K562 (cell line): ENCODE results near the gene NOM1. TPM values are rescaled to one million over a fixed set of nuclear protein-coding genes. Genes with fewer than 3 reads are reported as not detected.

Experiments
- ATF1 ChIP-seq, 2 experiments: fragments of 450-650 bp in 1 of 2; IDR thresholded peaks; 2 replicates each; pipeline ENCODE4 v1.6.1; 2016; ENCODE audit warnings: missing compliant biosample characterization in 1 of 2, missing genetic modification characterization in 1 of 2
- BRD4 ChIP-seq: fragments of 200-600 bp; sonication (generic); IDR thresholded peaks from 2 replicates; pipeline ENCODE4 v1.6.1; 2017; ENCODE audit warnings: inconsistent platforms
- BRD9 ChIP-seq: fragments of 450-650 bp; IDR thresholded peaks from 2 replicates; pipeline ENCODE4 v1.6.1; 2018; ENCODE audit warnings: low read depth; ENCODE audit not compliant: partially characterized antibody
- CSDE1 ChIP-seq, 2 experiments: fragments of 450-650 bp; IDR thresholded peaks; 2 replicates each; pipeline ENCODE4 v1.6.1; 2016; ENCODE audit warnings: mild to moderate bottlenecking in 1 of 2
- DDX20 ChIP-seq: fragments of 450-650 bp; IDR thresholded peaks from 2 replicates; pipeline ENCODE4 v1.6.1; 2016; ENCODE audit warnings: missing genetic modification characterization, low read depth, mild to moderate bottlenecking, missing compliant biosample characterization, moderate library complexity
- EP300 ChIP-seq: IDR thresholded peaks from 2 replicates; pipeline ENCODE4 v1.6.1; 2012; ENCODE audit warnings: low read length, improper control_type of control experiment
- HDAC2 ChIP-seq: fragments of 450-650 bp; IDR thresholded peaks from 2 replicates; pipeline ENCODE4 v1.6.1; 2016; ENCODE audit warnings: mild to moderate bottlenecking
- HLTF ChIP-seq: fragments of 450-650 bp; IDR thresholded peaks from 2 replicates; pipeline ENCODE4 v1.6.1; 2016
- KDM5B ChIP-seq: fragments of 200-600 bp; sonication (generic); IDR thresholded peaks from 2 replicates; pipeline ENCODE4 v1.6.1; 2012; ENCODE audit warnings: low read depth, mild to moderate bottlenecking, moderate library complexity, low read length, control low read depth, inconsistent platforms; ENCODE audit not compliant: insufficient replicate concordance
- NCOA1 ChIP-seq: fragments of 450-650 bp; IDR thresholded peaks from 2 replicates; pipeline ENCODE4 v1.6.1; 2016; ENCODE audit warnings: low read depth
- NCOA2 ChIP-seq, 2 experiments: fragments of 450-650 bp; IDR thresholded peaks; 2 replicates each; pipeline ENCODE4 v1.6.1; 2018; ENCODE audit warnings: mild to moderate bottlenecking in 2 of 2, moderate library complexity in 1 of 2; ENCODE audit not compliant: partially characterized antibody in 2 of 2
- NR2C1 ChIP-seq, 2 experiments: fragments of 450-650 bp; IDR thresholded peaks; 2 replicates each; pipeline ENCODE4 v1.6.1; 2017; ENCODE audit warnings: mild to moderate bottlenecking in 2 of 2, antibody characterized with exemption in 1 of 2, inconsistent platforms in 1 of 2, missing compliant biosample characterization in 1 of 2, missing genetic modification characterization in 1 of 2
- PHF8 ChIP-seq: fragments of 200-600 bp; sonication (generic); IDR thresholded peaks from 2 replicates; pipeline ENCODE4 v1.6.1; 2012; ENCODE audit warnings: mixed run types, mild to moderate bottlenecking, inconsistent platforms, low read length, moderate library complexity, borderline replicate concordance
- SETDB1 ChIP-seq: IDR thresholded peaks from one replicate; pipeline ENCODE4 v1.6.1; 2012; ENCODE audit warnings: low read length, control low read depth, inconsistent platforms
- SLC30A9 ChIP-seq: fragments of 250-450 bp; sonication (Bioruptor Pico); IDR thresholded peaks from 2 replicates; pipeline ENCODE4 v1.8.0; 2022; ENCODE audit warnings: mild to moderate bottlenecking, moderate library complexity
- SRSF7 ChIP-seq: fragments of 200-400 bp; formaldehyde crosslinking; optimal IDR thresholded peaks from 2 replicates; pipeline ENCODE3; 2017; ENCODE audit warnings: mild to moderate bottlenecking, low read depth, low read length
- TAF15 ChIP-seq: fragments of 200-400 bp; formaldehyde crosslinking; IDR thresholded peaks from 2 replicates; pipeline ENCODE4 v1.6.1; 2017; ENCODE audit warnings: mild to moderate bottlenecking, low read depth, low read length, moderate library complexity
- ZC3H8 ChIP-seq: fragments of 450-650 bp; IDR thresholded peaks from 2 replicates; pipeline ENCODE4 v1.6.1; 2017
- ZNF174 ChIP-seq: fragments of 250-450 bp; sonication (Bioruptor Pico); IDR thresholded peaks from 2 replicates; pipeline ENCODE4 v1.4.0; 2020; ENCODE audit warnings: mild to moderate bottlenecking
- ZNF347 ChIP-seq: fragments of 450-650 bp; formaldehyde crosslinking; IDR thresholded peaks from 2 replicates; pipeline ENCODE4 v1.4.0; 2020; ENCODE audit warnings: low read depth, mild to moderate bottlenecking, moderate library complexity
- ZNF79 ChIP-seq: fragments of 250-450 bp; sonication (Bioruptor Pico); IDR thresholded peaks from 2 replicates; pipeline ENCODE4 v1.4.0; 2020; ENCODE audit warnings: low read depth, mild to moderate bottlenecking, moderate library complexity
- polyA plus RNA-seq, 8 experiments: library from polyadenylated mRNA; depleted of rRNA in 4 of 8; stranded (reverse) in 5 of 8; unstranded in 3 of 8; fragments of >200 nt; fragmentation: Nextera tagmentation in 2 of 8; fragmentation: Illumina TruSeq in 1 of 8; extraction: Ambion mirVana in 2 of 8; extraction: Trizol in 1 of 8; gene quantifications; 2 replicates each; pipeline versions ENCODE4 v1.2.1 to v1.2.3, GENCODE V29; 2011 to 2014; ENCODE audit warnings: inconsistent platforms in 1 of 8, missing spikeins in 1 of 8
- total RNA-seq, 7 experiments: library from RNA; depleted of rRNA in 6 of 7; stranded (reverse); fragments of >200 nt in 6 of 7; fragmentation: Illumina TruSeq in 2 of 7; extraction: Trizol in 2 of 7; gene quantifications; 2 replicates each; pipeline versions ENCODE4 v1.2.1 to v1.2.3, GENCODE V29; 2011 to 2021; ENCODE audit warnings: low replicate concordance in 1 of 7
- TF ChIP-seq, protein P1 (sequence below): sonication (generic); formaldehyde crosslinking; IDR thresholded peaks from 2 replicates; pipeline ENCODE4 v1.8.0; 2023; ENCODE audit warnings: missing genetic modification reagents, mild to moderate bottlenecking, borderline replicate concordance
- TF ChIP-seq, protein P2 (sequence below): fragments of 250-450 bp; sonication (Bioruptor Pico); IDR thresholded peaks from 2 replicates; pipeline ENCODE4 v1.8.0; 2021; ENCODE audit warnings: borderline replicate concordance, mild to moderate bottlenecking, moderate library complexity; ENCODE audit not compliant: poor library complexity, severe bottlenecking

Gene NOM1
- total and polyA plus RNA-seq, 9 of the 15 experiments (the other 6 are each of a cell fraction or from before 2014, with no cell fraction given), result 6.8 to 47.3 (median 37.4) TPM

GRCh38 chr7:156998988-156999957 is 49.8 kb downstream of the NOM1 start (continued):
- no peak for TF ChIP-seq ZNF79 (CRISPR knock-in tag)
- no peak for TF ChIP-seq NR2C1 (IDR thresholded peaks at IDR 0.05)
- TF ChIP-seq NR2C1 (tag; IDR thresholded peaks at IDR 0.05), result no peak
- no peak for TF ChIP-seq NCOA1
- no peak for TF ChIP-seq ATF1 (CRISPR knock-in tag; IDR thresholded peaks at IDR 0.05)
- TF ChIP-seq ATF1 (tag; IDR thresholded peaks at IDR 0.05), result 0 out of 2 replicates have a peak, but pooled peaks have one; percentile 17
- TF ChIP-seq, protein P1, sequence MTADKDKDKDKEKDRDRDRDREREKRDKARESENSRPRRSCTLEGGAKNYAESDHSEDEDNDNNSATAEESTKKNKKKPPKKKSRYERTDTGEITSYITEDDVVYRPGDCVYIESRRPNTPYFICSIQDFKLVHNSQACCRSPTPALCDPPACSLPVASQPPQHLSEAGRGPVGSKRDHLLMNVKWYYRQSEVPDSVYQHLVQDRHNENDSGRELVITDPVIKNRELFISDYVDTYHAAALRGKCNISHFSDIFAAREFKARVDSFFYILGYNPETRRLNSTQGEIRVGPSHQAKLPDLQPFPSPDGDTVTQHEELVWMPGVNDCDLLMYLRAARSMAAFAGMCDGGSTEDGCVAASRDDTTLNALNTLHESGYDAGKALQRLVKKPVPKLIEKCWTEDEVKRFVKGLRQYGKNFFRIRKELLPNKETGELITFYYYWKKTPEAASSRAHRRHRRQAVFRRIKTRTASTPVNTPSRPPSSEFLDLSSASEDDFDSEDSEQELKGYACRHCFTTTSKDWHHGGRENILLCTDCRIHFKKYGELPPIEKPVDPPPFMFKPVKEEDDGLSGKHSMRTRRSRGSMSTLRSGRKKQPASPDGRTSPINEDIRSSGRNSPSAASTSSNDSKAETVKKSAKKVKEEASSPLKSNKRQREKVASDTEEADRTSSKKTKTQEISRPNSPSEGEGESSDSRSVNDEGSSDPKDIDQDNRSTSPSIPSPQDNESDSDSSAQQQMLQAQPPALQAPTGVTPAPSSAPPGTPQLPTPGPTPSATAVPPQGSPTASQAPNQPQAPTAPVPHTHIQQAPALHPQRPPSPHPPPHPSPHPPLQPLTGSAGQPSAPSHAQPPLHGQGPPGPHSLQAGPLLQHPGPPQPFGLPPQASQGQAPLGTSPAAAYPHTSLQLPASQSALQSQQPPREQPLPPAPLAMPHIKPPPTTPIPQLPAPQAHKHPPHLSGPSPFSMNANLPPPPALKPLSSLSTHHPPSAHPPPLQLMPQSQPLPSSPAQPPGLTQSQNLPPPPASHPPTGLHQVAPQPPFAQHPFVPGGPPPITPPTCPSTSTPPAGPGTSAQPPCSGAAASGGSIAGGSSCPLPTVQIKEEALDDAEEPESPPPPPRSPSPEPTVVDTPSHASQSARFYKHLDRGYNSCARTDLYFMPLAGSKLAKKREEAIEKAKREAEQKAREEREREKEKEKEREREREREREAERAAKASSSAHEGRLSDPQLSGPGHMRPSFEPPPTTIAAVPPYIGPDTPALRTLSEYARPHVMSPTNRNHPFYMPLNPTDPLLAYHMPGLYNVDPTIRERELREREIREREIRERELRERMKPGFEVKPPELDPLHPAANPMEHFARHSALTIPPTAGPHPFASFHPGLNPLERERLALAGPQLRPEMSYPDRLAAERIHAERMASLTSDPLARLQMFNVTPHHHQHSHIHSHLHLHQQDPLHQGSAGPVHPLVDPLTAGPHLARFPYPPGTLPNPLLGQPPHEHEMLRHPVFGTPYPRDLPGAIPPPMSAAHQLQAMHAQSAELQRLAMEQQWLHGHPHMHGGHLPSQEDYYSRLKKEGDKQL (CRISPR knock-in tag), result no peak
- no peak for TF ChIP-seq DDX20
- TF ChIP-seq HLTF, result no peak
- no peak for TF ChIP-seq CSDE1 (IDR thresholded peaks at IDR 0.05)
- TF ChIP-seq SRSF7, result no peak
- TF ChIP-seq NCOA2 (IDR thresholded peaks at IDR 0.05; ENCODE audit: partially characterized antibody in 2 of 2), result no peak
- TF ChIP-seq SETDB1, result no peak
- no peak for TF ChIP-seq SLC30A9
- TF ChIP-seq BRD9, result no peak
- 0 out of 2 replicates have a peak, but pooled peaks have one; percentile 13 for TF ChIP-seq ZC3H8
- TF ChIP-seq ZNF347 (CRISPR knock-in tag), result no peak
- TF ChIP-seq HDAC2, result 0 out of 2 replicates have a peak, but pooled peaks have one; percentile 31
- TF ChIP-seq PHF8, result peak; percentile 25; the same call in 1 of the 2 replicates
- no peak for TF ChIP-seq BRD4
- no peak for TF ChIP-seq ZNF174 (CRISPR knock-in tag)
- peak; percentile 18 for TF ChIP-seq KDM5B
- TF ChIP-seq EP300, result peak; percentile 3; the same call in 1 of the 2 replicates
- no peak for TF ChIP-seq TAF15
- TF ChIP-seq, protein P2, sequence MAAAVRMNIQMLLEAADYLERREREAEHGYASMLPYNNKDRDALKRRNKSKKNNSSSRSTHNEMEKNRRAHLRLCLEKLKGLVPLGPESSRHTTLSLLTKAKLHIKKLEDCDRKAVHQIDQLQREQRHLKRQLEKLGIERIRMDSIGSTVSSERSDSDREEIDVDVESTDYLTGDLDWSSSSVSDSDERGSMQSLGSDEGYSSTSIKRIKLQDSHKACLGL (CRISPR knock-in tag), result no peak
